Gastroesophageal sphincter (tissue), 4 donors: ENCODE measurements around the gene RDH8. TPM values are rescaled to one million over a fixed set of nuclear protein-coding genes. Genes with fewer than 3 reads are reported as not detected.

Experiments
- ATAC-seq: fragments of 150-250 bp; one replicate; pipeline ENCODE4 v1.9.1; 2016; ENCODE audit warnings: mild to moderate bottlenecking, moderate library complexity
- H3K27ac ChIP-seq, 4 donors: fragments of 200-600 bp; sonication (generic) in 3 of 4; 1 replicate in 3 of 4; 2 replicates in 1 of 4; pipeline ENCODE4 v1.5.1; 2016 to 2019
- H3K27me3 ChIP-seq: fragments of 200-600 bp; sonication (generic); one replicate; pipeline ENCODE4 v1.5.1; 2019
- H3K36me3 ChIP-seq, 2 donors: fragments of 200-600 bp; sonication (generic); one replicate each; pipeline ENCODE4 v1.5.1; 2019; ENCODE audit warnings: control low read depth in 1 of 2
- H3K4me1 ChIP-seq, 3 donors: fragments of 200-600 bp; sonication (generic); 1 replicate in 2 of 3; 2 replicates in 1 of 3; pipeline ENCODE4 v1.5.1; 2016 to 2019; ENCODE audit warnings: control low read depth in 2 of 3
- H3K4me3 ChIP-seq, 2 donors: fragments of 200-600 bp; sonication (generic); one replicate each; pipeline ENCODE4 v1.5.1; 2019; ENCODE audit warnings: mild to moderate bottlenecking in 1 of 2, moderate library complexity in 1 of 2
- H3K9me3 ChIP-seq, 3 donors: fragments of 200-600 bp; sonication (generic); one replicate each; pipeline ENCODE4 v1.5.1; 2017 to 2019; ENCODE audit warnings: control low read depth in 2 of 3
- EP300 ChIP-seq: sonication (generic); formaldehyde crosslinking; IDR thresholded peaks from one replicate; pipeline ENCODE4 v1.6.1; 2017; ENCODE audit warnings: antibody characterized with exemption, mild to moderate bottlenecking
- POLR2A ChIP-seq, 2 donors: fragments of 450-650 bp; IDR thresholded peaks; one replicate each; pipeline ENCODE4 v1.6.1; 2017; ENCODE audit warnings: antibody characterized with exemption in 2 of 2, mild to moderate bottlenecking in 2 of 2, moderate library complexity in 1 of 2
- POLR2AphosphoS5 ChIP-seq: sonication (generic); formaldehyde crosslinking; IDR thresholded peaks from one replicate; pipeline ENCODE4 v1.6.1; 2017; ENCODE audit warnings: antibody characterized with exemption
- WGBS, 2 donors: methylation state at CpG; one replicate each; pipeline ENCODE4 v1.1.5; 2018; ENCODE audit warnings: low coverage in 1 of 2; 5-methylcytosine and 5-hydroxymethylcytosine counted together
- total RNA-seq, 4 donors: library from RNA; depleted of rRNA; stranded (reverse); fragments of >200 nt; gene quantifications; one replicate each; pipeline ENCODE4 v1.1.0, GENCODE V29; 2016
- TF ChIP-seq, protein P1 (sequence below), 4 experiments: fragments of 200-600 bp in 2 of 4; fragments of 450-650 bp in 2 of 4; sonication (generic) in 1 of 4; IDR thresholded peaks; one replicate each; pipeline ENCODE4 v1.5.1; 2017 to 2019; ENCODE audit warnings: antibody characterized with exemption in 4 of 4, mild to moderate bottlenecking in 2 of 4, moderate library complexity in 2 of 4

The RDH8 gene
- total RNA-seq, 4 donors from 2014 or later, result not detected

- Histone ChIP-seq H3K27me3 (peaks cover 78% of the 10 kb centered on the region), H3K27ac (peak overlapping the region in 1 of 4 donors; percentile 83), H3K4me1 (peaks cover 0 to 64% (median 9%) of the 10 kb centered on the region in 3 donors), H3K9me3 (no peaks in the 10 kb centered on the region), H3K36me3 (peaks cover 0 to 30% of the 10 kb centered on the region in 2 donors), H3K4me3 (no peak overlapping the region)
- no peak for ATAC-seq
- 65 to 72% methylated on average over 6 of the region's 6 CpGs for WGBS, 2 donors
- TF ChIP-seq POLR2AphosphoS5, result no peak
- no peak for TF ChIP-seq EP300
- TF ChIP-seq, protein P1, sequence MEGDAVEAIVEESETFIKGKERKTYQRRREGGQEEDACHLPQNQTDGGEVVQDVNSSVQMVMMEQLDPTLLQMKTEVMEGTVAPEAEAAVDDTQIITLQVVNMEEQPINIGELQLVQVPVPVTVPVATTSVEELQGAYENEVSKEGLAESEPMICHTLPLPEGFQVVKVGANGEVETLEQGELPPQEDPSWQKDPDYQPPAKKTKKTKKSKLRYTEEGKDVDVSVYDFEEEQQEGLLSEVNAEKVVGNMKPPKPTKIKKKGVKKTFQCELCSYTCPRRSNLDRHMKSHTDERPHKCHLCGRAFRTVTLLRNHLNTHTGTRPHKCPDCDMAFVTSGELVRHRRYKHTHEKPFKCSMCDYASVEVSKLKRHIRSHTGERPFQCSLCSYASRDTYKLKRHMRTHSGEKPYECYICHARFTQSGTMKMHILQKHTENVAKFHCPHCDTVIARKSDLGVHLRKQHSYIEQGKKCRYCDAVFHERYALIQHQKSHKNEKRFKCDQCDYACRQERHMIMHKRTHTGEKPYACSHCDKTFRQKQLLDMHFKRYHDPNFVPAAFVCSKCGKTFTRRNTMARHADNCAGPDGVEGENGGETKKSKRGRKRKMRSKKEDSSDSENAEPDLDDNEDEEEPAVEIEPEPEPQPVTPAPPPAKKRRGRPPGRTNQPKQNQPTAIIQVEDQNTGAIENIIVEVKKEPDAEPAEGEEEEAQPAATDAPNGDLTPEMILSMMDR (IDR thresholded peaks at IDR 0.05), result no peak
- no peak for TF ChIP-seq POLR2A (IDR thresholded peaks at IDR 0.05)
Measured at GRCh38 chr19:10003271-10003670, 10.0 kb upstream of the RDH8 start.

DNA sequence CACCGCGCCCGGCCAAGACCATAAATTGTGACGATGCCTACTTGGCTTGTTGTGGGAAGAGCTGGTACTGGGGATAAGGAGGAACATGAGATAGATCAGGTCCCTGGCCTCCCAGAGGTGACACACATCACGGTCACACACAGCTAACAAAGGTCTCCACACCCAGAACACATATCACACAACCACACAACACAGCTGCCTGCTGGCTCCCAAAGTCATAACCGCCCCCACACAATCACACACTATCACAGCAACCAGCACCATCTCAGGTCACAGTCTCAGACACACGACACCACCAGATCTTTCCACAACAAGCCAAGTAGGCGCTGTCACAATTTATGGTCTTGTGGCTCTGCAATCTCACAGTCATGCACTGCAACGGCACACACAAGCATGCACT is 8.7 kb upstream of the RDH8 start:
- peak overlapping the region in 2 of 4 donors; percentile 9 to 83 for H3K27ac ChIP-seq
- peaks cover 0 to 77% (median 17%) of the 10 kb centered on the region in 3 donors for H3K4me1 ChIP-seq
- H3K9me3 ChIP-seq, result no peaks in the 10 kb centered on the region
- no peak for ATAC-seq
- 79 to 100% methylated on average over 1 to 4 of the region's 9 CpGs for WGBS, 2 donors
- H3K27me3 ChIP-seq, result peaks cover 89% of the 10 kb centered on the region
- no peak overlapping the region for H3K4me3 ChIP-seq
- peaks cover 0 to 30% of the 10 kb centered on the region in 2 donors for H3K36me3 ChIP-seq
- TF ChIP-seq POLR2AphosphoS5, result no peak
- TF ChIP-seq POLR2A (IDR thresholded peaks at IDR 0.05), result no peak
- TF ChIP-seq, protein P1 (IDR thresholded peaks at IDR 0.05), result no peak
- no peak for TF ChIP-seq EP300

GRCh38 chr19:10005632-10006334 is 7.5 kb upstream of the RDH8 start:
- H3K4me1 ChIP-seq, result peaks cover 0 to 84% (median 17%) of the 10 kb centered on the region in 3 donors
- H3K27me3 ChIP-seq, result peaks cover 98% of the 10 kb centered on the region
- H3K36me3 ChIP-seq, result peaks cover 0 to 30% of the 10 kb centered on the region in 2 donors
- no peak for ATAC-seq
- H3K27ac ChIP-seq, result peak overlapping the region in 3 of 4 donors; percentile 76 to 83 (median 78)
- H3K4me3 ChIP-seq, result peak overlapping the region in 1 of 2 donors; percentile 37
- TF ChIP-seq POLR2AphosphoS5 (no peak), EP300 (no peak), POLR2A (IDR thresholded peaks at IDR 0.05) (no peak)
- TF ChIP-seq, protein P1 (IDR thresholded peaks at IDR 0.05), result no peak
- no peaks in the 10 kb centered on the region for H3K9me3 ChIP-seq
- WGBS, 2 donors, result 40% methylated on average over 1 to 4 of the region's 17 CpGs

DNA sequence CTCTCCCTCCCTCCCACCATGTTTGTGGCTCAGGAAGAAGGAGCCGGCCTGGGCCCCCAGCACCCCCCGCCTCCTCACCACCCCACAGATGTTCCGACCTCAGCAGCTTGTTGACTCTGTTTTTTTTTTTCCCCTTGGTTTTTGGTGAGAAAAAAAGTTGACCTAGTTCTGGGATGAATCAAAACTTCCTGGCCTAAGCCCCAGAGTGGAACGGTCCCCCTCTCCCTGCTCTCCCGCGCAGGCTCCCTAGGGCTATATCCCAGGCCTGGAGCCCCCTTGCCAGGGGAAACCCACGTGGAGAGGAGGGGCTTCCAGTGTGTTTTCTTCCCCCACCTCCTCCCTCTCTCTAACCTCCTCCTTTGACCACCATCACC is 7.0 kb upstream of the RDH8 start:
- peak overlapping the region in 1 of 2 donors; percentile 37 for H3K4me3 ChIP-seq
- H3K27me3 ChIP-seq, result peaks cover 98% of the 10 kb centered on the region
- H3K27ac ChIP-seq, result peak overlapping the region in 3 of 4 donors; percentile 76 to 83 (median 78)
- no peak for ATAC-seq
- peaks cover 0 to 87% (median 17%) of the 10 kb centered on the region in 3 donors for H3K4me1 ChIP-seq
- no peaks in the 10 kb centered on the region for H3K9me3 ChIP-seq
- 17% methylated on average over 7 of the region's 7 CpGs; no CpG with 5 or more reads in 1 of the 2 donors for WGBS, 2 donors
- peaks cover 0 to 30% of the 10 kb centered on the region in 2 donors for H3K36me3 ChIP-seq
- TF ChIP-seq POLR2AphosphoS5 (no peak), EP300 (no peak), POLR2A (IDR thresholded peaks at IDR 0.05) (no peak)
- TF ChIP-seq, protein P1 (IDR thresholded peaks at IDR 0.05), result no peak
